ENCODE data around the gene PTPRH.
"Not testable (repeated sequence)": the region's sequence is repeated elsewhere in the genome, so short reads cannot be mapped to it uniquely, and the experiment has no call there.

PTPRH gene

GRCh38 chr19:55158423-55158822 is 50.9 kb downstream of the PTPRH start:
- DNase-seq, result no peak

- no peak for DNase-seq
These were observed 52.0 kb downstream of the PTPRH start, which contains the start of gene TNNI3 for GRCh38 chr19:55157064-55157908. TNNI3 (minus strand) TSS chr19:55157732; CDS start chr19:55157589, 143 bp downstream.

- no peak for DNase-seq
These were observed 52.9 kb downstream of the PTPRH start for GRCh38 chr19:55156202-55157063.

GRCh38 chr19:55155784-55156183 is 53.5 kb downstream of the PTPRH start:
- not testable (repeated sequence) for DNase-seq

- no peak for DNase-seq
These were observed 55.5 kb downstream of the PTPRH start for GRCh38 chr19:55153652-55154264.

- no peak for DNase-seq
These were observed 57.3 kb downstream of the PTPRH start for GRCh38 chr19:55152017-55152416.

- DNase-seq, result no peak
These were observed 60.0 kb downstream of the PTPRH start, which contains the start of gene TNNT1 for GRCh38 chr19:55149078-55150003. TNNT1 (minus strand) TSS chr19:55149206; CDS start chr19:55147157, 2,049 bp downstream.

GRCh38 chr19:55147545-55148251 is 61.6 kb downstream of the PTPRH start:
- no peak for DNase-seq

- DNase-seq, result peak; percentile 27 to 55
These were observed 62.5 kb downstream of the PTPRH start for GRCh38 chr19:55146705-55147273.

- peak; percentile 58 to 72 for DNase-seq
These were observed 63.1 kb downstream of the PTPRH start for GRCh38 chr19:55146078-55146704.

- no peak for DNase-seq
These were observed 64.1 kb downstream of the PTPRH start for GRCh38 chr19:55145232-55145631.

- DNase-seq, result no peak
These were observed 67.6 kb downstream of the PTPRH start for GRCh38 chr19:55141696-55142095.

GRCh38 chr19:55137915-55138314 is 71.4 kb downstream of the PTPRH start:
- DNase-seq, result no peak

GRCh38 chr19:55136399-55137102 is 72.8 kb downstream of the PTPRH start:
- no peak for DNase-seq

GRCh38 chr19:55134736-55135135 is 74.6 kb downstream of the PTPRH start:
- no peak for DNase-seq

- DNase-seq, result no peak
These were observed 75.5 kb downstream of the PTPRH start for GRCh38 chr19:55133639-55134444.

GRCh38 chr19:55132453-55133129 is 76.7 kb downstream of the PTPRH start:
- no peak for DNase-seq

GRCh38 chr19:55131421-55131820 is 77.9 kb downstream of the PTPRH start:
- DNase-seq, result no peak
